Measurements from ENCODE around the gene PRDM11.

- TF ChIP-seq CTCF (IDR thresholded peaks at IDR 0.05), result no peak
- TF ChIP-seq POLR2AphosphoS5 (IDR thresholded peaks at IDR 0.05; ENCODE audit: low read depth, low read length), result no peak
- no peak for TF ChIP-seq REST (IDR thresholded peaks at IDR 0.05; ENCODE audit: insufficient read depth in 1 of 2, low read depth in 2 of 2, low read length in 1 of 2)
- TF ChIP-seq SIN3A (IDR thresholded peaks at IDR 0.05; ENCODE audit: borderline replicate concordance, insufficient read depth, low read depth, low read length), result no peak
- TF ChIP-seq TCF7L2 (IDR thresholded peaks at IDR 0.05; ENCODE audit: low read depth, low read length), result no peak
Observed at GRCh38 chr11:45144126-45145082, 2.0 kb upstream of the PRDM11 start.
